Left lung (tissue), 10 donors: ENCODE results near the gene KCNK18. TPM values are rescaled to one million over a fixed set of nuclear protein-coding genes. Genes with fewer than 3 reads are reported as not detected.
"Not testable (repeated sequence)": the region's sequence is repeated elsewhere in the genome, so short reads cannot be mapped to it uniquely, and the experiment has no call there.

Source experiments
- ATAC-seq: fragments of 200-7000 bp; cut with Tn5 transposase; one replicate; pipeline ENCODE4 v1.9.1; 2020; ENCODE audit warnings: moderate library complexity
- DNase-seq, 4 donors: peaks; one replicate each; pipeline ENCODE4 v3.0.0-alpha.2; 2013 to 2020
- H3K27ac ChIP-seq, 2 donors: fragments of 200-600 bp; sonication (generic) in 1 of 2; one replicate each; pipeline versions ENCODE4 v1.5.0 to v1.8.0; 2020 to 2021
- H3K27me3 ChIP-seq, 2 donors: fragments of 200-600 bp; sonication (generic) in 1 of 2; one replicate each; pipeline versions ENCODE4 v1.5.0 to v1.8.0; 2020 to 2021
- H3K36me3 ChIP-seq, 2 donors: fragments of 200-600 bp; sonication (generic) in 1 of 2; one replicate each; pipeline versions ENCODE4 v1.5.0 to v1.8.0; 2020 to 2021
- H3K4me1 ChIP-seq, 2 donors: fragments of 200-600 bp; one replicate each; pipeline ENCODE4 v1.8.0; 2021
- H3K4me3 ChIP-seq, 2 donors: fragments of 200-600 bp; sonication (generic) in 1 of 2; one replicate each; pipeline versions ENCODE4 v1.5.0 to v1.8.0; 2020 to 2021; ENCODE audit warnings: mild to moderate bottlenecking in 1 of 2
- H3K9me3 ChIP-seq, 2 donors: fragments of 200-600 bp; sonication (generic) in 1 of 2; one replicate each; pipeline versions ENCODE4 v1.5.0 to v1.8.0; 2020 to 2021
- intact Hi-C, 2 donors: fragments of 100-400 bp; cut with DNase I; formaldehyde crosslinking; loops; one replicate each; pipeline versions ENCODE4 v1.11.2 to v1.14.2; 2022
- polyA plus RNA-seq, 6 donors: library from polyadenylated mRNA; unstranded; fragments of 120-200 nt; gene quantifications; one replicate each; pipeline ENCODE4 v1.2.1, GENCODE V29; 2013; ENCODE audit not compliant: insufficient read length in 6 of 6
- total RNA-seq, 2 donors: library from RNA; stranded (reverse); fragmentation: NEBNext Ultra II Directional; extraction: Animal tissue kit (Norgen Biotek cat#: 25700); gene quantifications; one replicate each; pipeline ENCODE4 v1.2.1, GENCODE V29; 2021
- TF ChIP-seq, protein P1 (sequence below), 2 donors: fragments of 200-600 bp; sonication (generic) in 1 of 2; IDR thresholded peaks; one replicate each; pipeline versions ENCODE4 v1.5.0 to v1.8.0; 2021; ENCODE audit warnings: antibody characterized with exemption in 2 of 2
- donor health status: DM: no; HTN: yes; CAD: no.
- donor health status: DM: no; HTN: no; CAD: no.

The KCNK18 gene
- total and polyA plus RNA-seq, 8 donors, result not detected

GRCh38 chr10:117184296-117184695 is 13.0 kb upstream of the KCNK18 start:
- no peak for DNase-seq
- Histone ChIP-seq H3K27ac (no peak overlapping the region), H3K4me3 (no peak overlapping the region), H3K9me3 (peaks cover 0 to 5% of the 10 kb centered on the region in 2 donors), H3K36me3 (no peaks in the 10 kb centered on the region), H3K4me1 (peaks cover 0 to 5% of the 10 kb centered on the region in 2 donors), H3K27me3 (peaks cover 0 to 37% of the 10 kb centered on the region in 2 donors)
- intact Hi-C loops, result no loop called here
- TF ChIP-seq, protein P1, sequence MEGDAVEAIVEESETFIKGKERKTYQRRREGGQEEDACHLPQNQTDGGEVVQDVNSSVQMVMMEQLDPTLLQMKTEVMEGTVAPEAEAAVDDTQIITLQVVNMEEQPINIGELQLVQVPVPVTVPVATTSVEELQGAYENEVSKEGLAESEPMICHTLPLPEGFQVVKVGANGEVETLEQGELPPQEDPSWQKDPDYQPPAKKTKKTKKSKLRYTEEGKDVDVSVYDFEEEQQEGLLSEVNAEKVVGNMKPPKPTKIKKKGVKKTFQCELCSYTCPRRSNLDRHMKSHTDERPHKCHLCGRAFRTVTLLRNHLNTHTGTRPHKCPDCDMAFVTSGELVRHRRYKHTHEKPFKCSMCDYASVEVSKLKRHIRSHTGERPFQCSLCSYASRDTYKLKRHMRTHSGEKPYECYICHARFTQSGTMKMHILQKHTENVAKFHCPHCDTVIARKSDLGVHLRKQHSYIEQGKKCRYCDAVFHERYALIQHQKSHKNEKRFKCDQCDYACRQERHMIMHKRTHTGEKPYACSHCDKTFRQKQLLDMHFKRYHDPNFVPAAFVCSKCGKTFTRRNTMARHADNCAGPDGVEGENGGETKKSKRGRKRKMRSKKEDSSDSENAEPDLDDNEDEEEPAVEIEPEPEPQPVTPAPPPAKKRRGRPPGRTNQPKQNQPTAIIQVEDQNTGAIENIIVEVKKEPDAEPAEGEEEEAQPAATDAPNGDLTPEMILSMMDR (IDR thresholded peaks at IDR 0.05), result no peak
- ATAC-seq, result no peak

- peaks cover 0 to 32% of the 10 kb centered on the region in 2 donors for H3K27me3 ChIP-seq
- no peaks in the 10 kb centered on the region for H3K36me3 ChIP-seq
- H3K27ac ChIP-seq, result no peak overlapping the region
- DNase-seq (no peak), ATAC-seq (no peak)
- no peak overlapping the region for H3K4me3 ChIP-seq
- peaks cover 0 to 9% of the 10 kb centered on the region in 2 donors for H3K9me3 ChIP-seq
- TF ChIP-seq, protein P1 (IDR thresholded peaks at IDR 0.05), result no peak
- intact Hi-C loops, result no loop called here
- H3K4me1 ChIP-seq, result peaks cover 0 to 5% of the 10 kb centered on the region in 2 donors
Measured at GRCh38 chr10:117184821-117185220, 12.5 kb upstream of the KCNK18 start.

GRCh38 chr10:117185817-117186216 is 11.5 kb upstream of the KCNK18 start:
- DNase-seq, H3K27ac ChIP-seq, H3K4me3 ChIP-seq, intact Hi-C loops, ATAC-seq, H3K4me1 ChIP-seq, H3K36me3 ChIP-seq: not testable (repeated sequence)
- H3K9me3 ChIP-seq, result peaks cover 0 to 12% of the 10 kb centered on the region in 2 donors
- H3K27me3 ChIP-seq, result peaks cover 0 to 25% of the 10 kb centered on the region in 2 donors

- Histone ChIP-seq H3K27ac (no peak overlapping the region), H3K9me3 (peaks cover 0 to 12% of the 10 kb centered on the region in 2 donors), H3K36me3 (no peaks in the 10 kb centered on the region), H3K4me1 (peaks cover 0 to 5% of the 10 kb centered on the region in 2 donors), H3K27me3 (peaks cover 0 to 13% of the 10 kb centered on the region in 2 donors), H3K4me3 (no peak overlapping the region)
- TF ChIP-seq, protein P1 (IDR thresholded peaks at IDR 0.05), result no peak
- no peak for ATAC-seq
- intact Hi-C loops, result no loop called here
- DNase-seq, result no peak
Measured at GRCh38 chr10:117186832-117187615, 10.3 kb upstream of the KCNK18 start.

DNA sequence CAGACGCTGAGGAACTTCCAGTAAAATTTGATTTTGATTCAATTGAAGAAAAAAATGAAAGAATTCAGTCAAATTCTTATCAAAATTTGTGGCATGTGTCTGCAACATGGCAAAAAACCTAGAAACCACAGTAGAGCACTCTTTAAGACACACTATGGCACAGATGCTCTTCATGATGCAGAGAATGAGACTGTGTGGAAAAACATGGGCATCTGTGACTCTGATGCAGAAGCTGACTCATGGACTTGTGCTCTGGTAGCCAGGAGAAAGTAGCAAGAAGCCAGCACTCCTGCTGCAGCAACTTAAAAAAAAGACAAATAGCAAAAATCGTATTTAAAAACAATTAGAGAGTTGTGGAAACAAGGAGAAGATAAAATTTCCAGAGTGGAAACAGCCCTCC is 8.9 kb upstream of the KCNK18 start:
- no peak overlapping the region for H3K27ac ChIP-seq
- H3K27me3 ChIP-seq, result peaks cover 0 to 4% of the 10 kb centered on the region in 2 donors
- H3K9me3 ChIP-seq, result peaks cover 0 to 12% of the 10 kb centered on the region in 2 donors
- ATAC-seq (no peak), DNase-seq (no peak)
- H3K4me3 ChIP-seq, result no peak overlapping the region
- peaks cover 0 to 5% of the 10 kb centered on the region in 2 donors for H3K4me1 ChIP-seq
- H3K36me3 ChIP-seq, result no peaks in the 10 kb centered on the region
- intact Hi-C loops, result no loop called here
- TF ChIP-seq, protein P1 (IDR thresholded peaks at IDR 0.05), result no peak
